GM19397 (cell line): ENCODE results near the gene PDLIM4.

Source experiments
- ATAC-seq: cut with Tn5 transposase; IDR thresholded peaks from one replicate; pipeline ENCODE4 v1.9.1; 2021; ENCODE audit warnings: mild to moderate bottlenecking, moderate library complexity; ENCODE audit not compliant: unreplicated experiment

Gene PDLIM4

DNA sequence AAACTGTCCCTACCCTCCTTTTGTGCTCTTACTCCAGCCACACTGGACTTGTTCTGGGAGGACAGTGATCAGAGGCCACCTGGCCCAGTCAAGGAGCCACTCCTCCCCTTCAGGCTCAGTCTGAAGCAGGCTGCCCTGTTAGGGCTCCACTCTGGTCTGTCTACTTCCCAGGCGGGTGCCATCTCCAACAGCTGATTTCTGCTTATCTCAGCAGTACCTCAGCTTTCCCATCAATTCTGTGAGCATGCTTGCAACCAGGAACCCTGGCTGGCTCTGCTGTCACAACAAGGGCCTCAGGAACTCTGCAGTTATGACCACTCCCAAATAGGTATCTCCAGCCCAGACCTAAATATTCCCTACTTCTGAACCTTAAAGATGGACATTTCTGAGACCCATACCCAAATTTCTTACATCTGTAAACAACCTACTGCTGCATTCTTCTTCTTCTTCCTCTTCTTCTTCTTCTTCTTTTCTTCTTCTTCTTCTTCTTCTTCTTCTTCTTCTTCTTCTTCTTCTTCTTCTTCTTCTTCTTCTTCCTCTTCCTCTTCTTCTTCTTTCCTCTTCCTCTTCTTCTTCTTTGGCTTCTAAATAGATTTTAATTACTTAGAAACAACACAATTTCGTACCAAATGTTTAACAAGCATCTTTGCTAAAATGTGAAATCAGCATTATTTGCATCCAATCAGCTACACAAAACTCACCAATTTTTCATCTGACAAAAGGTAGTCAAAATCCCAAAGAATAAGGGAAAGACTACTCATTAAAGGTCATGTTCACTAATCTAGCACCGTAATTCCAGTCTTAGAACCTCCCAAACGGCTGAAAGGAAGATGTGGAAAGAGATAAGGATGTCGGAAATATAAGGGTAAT, 23.1 kb downstream of the PDLIM4 start:
- ATAC-seq = no peak

DNA sequence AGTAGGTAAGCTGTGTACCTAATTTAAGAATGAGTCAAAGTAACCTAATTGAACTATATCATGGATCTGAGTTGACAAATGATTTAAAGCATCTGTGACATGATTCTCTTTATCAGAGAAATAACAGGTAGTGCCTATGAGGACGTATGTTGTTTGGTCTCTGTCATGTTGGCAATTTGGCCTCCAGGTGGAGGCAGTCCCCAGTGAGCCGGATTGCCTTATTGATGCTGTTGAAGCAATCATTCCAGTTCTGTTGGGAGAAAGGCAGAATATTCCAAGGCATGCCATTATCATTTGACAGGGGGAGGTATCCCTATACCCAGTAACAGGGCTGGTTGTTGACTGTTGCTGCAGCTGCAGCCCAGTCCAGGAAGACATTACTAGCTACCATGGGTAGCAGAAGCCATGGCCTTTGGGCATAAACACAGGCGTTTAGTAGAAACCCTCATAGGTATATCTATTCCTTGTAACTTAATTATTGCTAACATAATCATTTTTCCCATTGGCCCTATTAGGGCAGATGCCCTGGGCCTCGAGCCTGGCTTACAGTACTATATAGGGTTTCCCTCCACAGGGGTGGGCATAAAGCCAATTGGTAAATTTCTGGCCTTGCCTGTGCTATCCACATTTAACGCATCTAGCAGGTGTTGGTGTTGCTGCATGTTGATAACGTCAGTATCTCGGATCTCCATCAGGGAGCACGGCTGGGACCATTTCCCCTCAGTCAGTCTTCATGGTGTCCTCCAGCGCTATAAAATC, 24.5 kb downstream of the PDLIM4 start:
- no peak for ATAC-seq

DNA sequence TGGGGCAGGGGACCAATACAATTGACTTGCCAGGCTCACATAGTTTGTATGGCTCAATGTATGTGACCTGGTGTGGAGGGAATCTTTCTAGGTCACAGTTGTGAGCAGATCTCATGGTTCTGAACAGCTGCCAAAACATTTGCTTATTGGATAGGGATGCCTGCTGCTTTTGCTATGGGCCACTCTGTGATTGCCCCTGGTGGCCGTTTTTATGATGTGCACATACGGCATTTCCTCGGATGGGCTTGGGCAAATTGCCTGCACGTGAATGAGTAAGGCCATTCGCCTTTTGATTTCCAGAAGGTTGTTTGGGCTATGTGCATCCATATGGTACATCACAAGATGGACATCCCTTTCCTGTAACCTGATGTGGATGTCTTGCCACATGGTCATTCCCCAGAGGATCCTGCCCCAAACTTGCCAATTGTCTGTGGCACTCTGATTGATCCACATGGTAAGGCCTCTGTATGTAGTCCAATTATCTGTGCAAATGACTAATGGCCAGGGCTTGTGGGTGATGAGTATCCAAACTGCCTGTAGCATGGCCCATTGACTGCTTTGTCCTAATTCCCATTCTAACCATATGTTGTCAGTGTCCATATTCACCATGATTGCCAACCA, 26.0 kb downstream of the PDLIM4 start:
- ATAC-seq = no peak

DNA sequence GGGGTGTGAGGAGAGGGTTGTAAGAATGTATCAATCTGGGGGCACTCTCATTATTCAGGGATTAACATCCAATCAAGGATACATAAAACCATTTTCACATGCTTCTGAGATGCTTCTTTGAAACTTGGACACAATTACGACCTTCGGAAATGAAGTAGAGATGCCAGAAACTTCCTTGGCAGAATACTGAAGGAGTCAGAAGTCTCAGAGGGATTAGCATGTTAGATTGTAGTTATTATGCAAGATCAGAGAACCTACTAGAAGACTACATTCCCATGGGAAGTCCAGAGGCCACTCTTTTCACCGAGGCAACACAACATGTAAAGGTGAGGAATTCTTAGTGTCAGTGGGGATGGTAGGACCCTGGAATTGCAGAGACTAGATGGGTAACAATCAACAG, 31.6 kb downstream of the PDLIM4 start:
- no peak for ATAC-seq

DNA sequence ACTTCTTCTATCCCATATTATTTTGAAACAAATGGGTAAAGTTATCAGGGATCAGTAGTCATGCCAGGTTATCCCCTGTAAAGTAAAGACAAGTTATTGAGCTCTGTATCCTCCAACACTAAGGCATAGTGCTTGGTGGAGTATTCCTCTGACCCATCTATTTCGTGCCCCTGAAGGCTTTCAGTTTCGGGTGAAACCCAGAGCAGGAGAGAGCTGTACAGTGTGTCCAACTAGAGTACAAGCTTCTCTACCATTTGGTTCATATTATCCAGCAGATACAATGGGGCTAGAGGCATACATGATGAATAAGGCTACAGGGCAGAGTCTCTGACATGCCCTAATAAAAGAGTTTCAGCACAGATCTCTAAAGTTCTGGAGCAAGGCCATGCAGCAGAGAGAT, 33.5 kb downstream of the PDLIM4 start:
- no peak for ATAC-seq

DNA sequence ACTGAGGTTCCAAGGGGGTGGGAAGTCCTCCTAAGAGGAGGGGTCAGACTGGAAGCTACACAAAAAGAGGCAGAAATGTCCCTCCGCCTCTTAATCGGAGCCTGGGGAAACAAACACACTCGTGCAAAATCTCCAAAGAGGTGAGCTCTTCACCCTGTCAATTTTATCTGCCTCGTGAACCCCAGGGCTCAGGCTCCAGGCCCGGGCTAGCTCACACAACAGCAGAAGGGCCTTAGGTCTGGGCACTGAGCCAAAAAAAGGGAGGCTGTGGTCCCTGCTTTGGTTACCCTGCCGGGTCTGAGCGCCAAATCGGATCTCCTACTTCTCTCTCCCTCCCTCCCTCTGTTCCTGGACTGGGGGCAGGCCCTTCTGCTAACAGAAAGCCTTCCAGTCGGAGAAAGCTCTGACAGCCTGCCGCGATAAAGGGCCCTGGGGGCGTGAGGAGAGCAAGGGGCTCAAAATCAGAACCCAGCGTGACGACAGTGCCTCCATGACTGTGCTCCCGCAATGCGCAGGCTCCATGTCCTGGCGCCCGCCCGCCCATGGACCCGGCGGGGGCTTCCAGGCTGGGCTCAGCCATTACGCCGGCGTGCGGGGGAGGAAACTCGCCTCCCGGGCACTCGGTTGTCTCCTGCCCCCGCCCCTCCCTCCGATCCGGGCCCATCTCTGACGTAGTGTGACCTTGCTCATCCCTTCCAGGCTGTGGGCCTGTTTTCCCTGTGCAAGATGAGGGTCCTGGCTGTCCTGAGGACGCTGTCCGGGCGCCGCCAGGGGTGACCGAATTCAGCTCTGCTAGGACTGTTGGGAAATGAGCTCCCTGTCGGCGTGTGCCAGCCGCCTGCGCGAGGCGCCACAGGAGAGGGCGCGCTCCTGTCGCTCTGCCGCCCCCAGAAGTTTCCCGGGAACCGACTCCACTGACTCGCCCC, 35.8 kb downstream of the PDLIM4 start:
- peak; percentile 40 for ATAC-seq

DNA sequence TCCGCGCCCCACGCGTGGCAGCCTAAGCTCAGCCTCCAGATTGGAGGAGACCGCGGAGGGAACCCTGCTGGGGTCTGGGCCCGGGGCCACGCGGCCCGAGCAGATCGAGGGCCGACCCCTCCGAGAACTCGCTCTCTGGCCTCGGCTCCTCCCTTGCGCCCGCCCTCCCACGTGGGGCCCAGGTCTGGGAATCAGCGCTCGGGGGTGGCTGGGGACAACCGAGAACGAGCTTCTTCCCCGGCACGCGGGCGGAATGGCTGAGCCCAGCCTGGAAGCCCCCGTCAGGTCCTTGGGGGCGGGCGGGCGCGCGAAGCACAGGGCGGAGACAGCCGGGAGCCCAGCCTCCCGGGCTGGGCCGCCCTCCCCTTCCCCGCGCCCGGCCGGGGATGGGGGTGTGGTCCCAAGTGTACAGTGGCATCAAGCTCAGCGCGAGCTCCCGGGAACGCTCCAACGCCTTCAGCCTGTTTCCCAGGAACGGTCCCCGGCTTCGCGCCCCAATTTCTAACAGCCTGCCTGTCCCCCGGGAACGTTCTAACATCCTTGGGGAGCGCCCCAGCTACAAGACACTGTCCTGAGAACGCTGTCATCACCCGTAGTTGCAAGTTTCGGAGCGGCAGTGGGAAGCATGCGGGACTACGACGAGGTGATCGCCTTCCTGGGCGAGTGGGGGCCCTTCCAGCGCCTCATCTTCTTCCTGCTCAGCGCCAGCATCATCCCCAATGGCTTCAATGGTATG, 36.7 kb downstream of the PDLIM4 start, which contains the start of gene SLC22A4:
SLC22A4 (plus strand) TSS at position 403 of the 736 bp plus-strand sequence; CDS start at position 626, 223 bp downstream.
- peak; percentile 68 for ATAC-seq

DNA sequence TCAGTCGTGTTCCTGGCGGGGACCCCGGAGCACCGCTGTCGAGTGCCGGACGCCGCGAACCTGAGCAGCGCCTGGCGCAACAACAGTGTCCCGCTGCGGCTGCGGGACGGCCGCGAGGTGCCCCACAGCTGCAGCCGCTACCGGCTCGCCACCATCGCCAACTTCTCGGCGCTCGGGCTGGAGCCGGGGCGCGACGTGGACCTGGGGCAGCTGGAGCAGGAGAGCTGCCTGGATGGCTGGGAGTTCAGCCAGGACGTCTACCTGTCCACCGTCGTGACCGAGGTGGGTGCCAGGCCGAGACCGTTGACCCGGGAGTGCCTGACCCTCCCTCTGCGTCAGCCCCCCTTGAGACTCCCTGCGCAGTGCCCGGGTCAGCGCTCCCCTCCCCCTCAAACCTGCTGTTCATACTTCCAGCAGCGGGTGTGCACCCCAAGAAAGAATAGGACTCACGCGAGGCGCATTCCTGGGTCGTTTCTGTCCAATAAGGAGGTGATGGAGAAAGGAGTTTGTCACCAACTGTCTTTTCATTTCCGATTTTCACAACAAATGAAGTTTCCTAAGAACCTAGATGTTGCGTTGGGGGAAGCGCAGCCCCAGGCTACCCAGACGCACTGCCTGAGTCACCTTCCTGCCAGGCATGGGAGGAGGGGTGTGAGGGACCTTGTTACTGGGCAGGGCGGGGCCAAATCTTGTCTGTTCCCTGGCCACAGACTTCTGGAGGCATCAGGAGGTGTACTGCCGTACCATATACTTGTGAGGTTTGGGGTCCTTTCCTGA, 37.4 kb downstream of the PDLIM4 start:
- ATAC-seq = peak; percentile 5

DNA sequence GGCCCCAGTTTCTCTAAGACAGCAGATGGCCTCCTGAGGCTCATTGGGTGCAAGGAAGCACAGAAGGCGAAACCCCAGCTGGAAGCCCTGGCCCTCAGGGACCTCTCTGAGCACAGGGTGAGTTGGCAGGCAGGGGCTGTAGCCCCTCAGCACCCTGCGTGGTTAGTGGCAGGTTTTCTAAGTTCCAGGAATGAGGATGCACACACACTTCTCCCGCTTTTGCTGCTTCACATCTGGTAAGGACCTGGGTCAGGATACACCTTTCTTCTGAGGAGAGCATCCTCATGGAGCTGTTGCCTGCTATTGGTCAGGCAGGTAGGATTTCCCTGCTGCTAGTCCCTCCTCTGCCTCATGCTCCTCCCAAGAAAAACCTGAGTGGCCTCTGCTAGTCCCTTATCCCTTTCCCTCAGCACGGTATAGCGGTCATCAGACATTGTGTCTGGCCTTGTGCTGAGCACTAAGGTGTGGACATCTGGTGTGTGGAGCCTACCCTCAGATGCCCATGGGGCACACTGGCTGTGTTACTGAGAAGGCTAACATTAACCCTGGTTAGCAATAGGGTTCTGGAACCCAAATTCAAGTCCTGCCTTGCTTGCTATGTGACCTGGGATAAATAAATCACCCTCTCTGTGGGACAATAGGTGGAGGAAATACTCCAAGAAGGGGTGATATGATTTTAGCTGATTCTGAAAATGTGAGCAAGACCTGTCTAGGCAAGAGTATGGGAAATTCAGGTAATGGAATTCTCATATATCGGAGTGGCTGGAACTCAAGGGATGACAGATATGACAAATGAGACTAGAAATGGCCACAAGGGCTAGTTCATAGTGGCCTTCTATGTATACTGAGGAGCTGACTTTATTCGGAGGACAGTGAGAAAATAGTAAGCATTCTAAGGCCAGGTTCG, 38.3 kb downstream of the PDLIM4 start:
- ATAC-seq = no peak

DNA sequence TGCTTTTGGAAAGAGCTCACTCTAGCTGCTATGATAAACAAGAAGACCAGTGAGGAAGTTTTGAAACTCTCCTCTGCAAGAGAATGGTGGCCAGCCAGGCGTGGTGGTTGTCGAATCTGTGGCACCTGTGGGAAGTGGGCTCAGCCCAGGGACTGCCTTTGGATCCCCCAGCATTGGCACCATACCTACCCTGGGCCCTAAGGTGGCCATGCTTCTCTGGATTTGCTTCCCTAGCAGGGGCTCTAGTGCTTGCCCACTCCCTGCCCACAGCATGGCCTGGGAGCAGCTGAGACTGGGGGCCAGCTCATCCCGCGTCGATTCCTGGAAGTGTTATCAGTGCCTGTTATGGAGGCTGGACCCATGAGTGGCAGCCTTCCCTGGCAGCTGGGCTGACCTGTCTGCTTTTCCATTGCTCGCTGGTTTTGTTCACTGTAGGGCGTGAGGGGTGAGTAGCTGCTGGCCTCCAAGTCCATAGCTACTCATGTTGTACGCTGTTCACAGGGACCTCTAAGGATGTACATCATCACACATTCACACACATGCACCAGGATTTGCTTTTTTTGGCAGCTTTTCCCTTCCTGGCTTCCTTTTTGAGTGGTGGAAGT, 39.0 kb downstream of the PDLIM4 start:
- no peak for ATAC-seq

DNA sequence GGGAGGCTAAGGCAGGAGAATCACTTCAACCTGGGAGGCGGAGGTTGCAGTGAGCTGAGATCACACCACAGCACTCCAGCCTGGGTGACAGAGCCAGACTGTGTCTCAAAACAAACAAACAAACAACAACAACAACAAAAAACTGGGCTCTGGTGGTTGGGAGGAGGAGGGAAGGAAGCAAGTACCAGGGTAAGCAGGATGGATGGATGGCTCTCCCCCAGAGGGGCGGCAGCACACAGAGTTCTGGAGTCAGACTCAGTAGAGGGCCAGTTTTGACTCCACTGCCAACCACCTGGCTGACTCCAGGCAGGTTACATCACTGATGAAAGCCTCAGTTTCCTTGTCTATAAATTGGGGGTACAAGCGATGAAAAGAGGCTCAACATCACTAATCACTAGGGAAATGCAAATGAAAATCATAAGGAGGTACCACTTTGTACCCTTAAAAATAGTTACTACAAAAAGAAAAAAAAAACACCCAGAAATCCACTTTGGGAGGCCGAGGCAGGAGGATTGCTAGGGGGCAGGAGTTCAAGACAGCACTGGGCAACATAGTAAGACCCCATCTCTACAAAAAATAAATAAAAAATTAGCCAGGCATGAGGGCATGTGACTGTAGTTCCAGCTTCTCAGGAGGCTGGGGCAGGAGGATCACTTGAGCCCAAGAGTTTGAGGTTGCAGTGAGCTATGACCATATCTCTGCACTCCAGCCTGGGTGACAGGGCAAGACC, 39.9 kb downstream of the PDLIM4 start:
- ATAC-seq = no peak

DNA sequence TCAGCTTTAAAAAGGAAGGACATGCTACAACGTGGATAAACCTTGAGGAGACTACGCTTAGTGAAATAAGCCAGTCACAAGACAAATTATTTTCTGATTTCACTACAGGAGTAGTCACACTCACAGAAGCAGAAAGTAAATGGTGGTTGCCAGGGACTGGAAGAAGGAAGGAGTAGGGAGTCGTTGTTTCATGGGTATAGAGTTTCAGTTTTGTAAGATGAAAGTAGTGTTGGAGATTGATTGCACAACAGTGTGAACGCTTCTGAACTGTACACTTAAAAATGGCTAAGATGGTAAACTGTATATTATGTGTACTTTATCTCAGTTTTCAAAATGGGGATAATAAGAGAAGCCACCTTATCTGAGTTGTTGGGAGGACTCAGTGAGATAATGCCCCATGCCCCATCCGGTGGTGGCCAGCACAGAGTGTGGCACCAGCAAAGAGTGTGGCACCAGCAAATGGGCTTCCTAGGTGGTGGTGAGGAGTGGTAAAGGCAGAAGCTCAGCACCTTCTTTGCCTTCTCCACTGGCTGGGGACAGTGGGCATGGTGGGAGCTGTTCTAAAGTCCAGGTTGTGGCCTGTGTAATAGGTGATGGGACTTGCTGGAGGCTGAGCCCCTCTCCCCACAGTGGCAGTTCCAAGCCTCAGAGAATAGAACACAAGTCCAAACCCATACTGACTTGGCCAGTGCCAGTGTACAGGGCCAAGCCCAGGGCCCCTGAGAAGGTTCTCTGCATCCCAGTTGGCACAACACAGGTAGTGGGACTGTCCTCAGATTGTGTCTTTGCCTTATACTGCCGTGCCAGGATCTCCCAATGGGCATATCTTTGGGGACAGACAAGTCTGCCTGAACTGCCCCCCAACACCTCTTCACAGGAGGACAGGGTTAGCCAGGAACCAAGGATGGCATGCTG, 41.1 kb downstream of the PDLIM4 start:
- ATAC-seq = no peak

DNA sequence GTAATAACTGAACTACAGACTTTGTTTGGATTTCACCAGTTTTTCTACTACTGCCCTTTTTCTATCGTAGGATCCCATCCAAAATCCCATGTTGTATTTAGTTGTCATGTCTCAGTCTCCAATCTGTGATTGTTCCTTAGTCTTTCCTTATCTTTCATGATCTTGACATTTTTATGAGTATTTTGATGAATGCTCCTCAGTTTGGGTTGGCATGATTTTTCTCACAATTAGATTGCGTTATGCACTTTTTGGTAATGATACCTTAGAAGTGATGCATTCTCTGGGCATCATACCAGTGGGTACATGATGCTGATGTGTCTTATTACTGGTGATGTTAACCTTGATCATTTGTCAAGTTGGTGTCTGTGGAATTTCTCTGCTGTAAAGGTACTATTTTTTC, 42.4 kb downstream of the PDLIM4 start:
- ATAC-seq = no peak

DNA sequence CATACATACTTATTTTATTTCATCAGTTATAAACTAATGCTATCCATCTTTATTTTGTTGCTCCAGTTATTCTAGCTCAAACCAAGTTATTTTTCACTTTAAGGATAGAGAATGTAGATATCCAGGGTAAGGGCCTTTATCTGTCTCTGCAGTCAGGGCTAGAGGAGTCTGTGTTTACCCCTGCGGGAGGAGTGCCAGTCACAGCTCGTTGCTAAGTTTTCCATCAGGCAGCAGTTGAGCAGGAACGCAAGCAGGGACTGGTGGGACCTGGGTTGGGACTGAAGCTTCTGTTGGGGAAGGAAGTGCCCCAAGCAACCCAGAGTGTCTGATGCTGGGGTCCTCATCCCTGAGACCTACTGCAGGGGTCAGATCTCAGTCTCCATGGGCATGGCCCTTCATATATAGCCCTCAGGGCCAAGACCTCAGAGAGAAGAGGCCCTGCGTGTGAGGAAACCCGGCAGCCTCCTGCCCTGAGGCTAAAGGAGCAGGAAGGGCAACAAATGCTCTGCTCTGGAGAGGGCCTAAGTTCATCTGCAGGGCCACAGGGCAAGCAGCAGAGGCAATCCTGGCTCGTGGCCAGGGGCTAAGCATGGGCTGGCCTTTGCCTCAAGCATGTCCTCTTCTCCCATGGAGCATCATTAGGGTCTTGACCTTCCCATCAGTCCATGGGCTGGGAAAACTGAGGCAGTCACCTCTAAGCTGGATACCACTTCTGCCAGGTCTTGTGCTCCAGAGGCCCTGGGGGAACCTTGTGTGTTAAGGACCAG, 43.3 kb downstream of the PDLIM4 start:
- no peak for ATAC-seq
